HG03060 (cell line): Measurements from ENCODE around the gene CYSRT1.

ENCODE experiments used
- ATAC-seq: cut with Tn5 transposase; IDR thresholded peaks from one replicate; pipeline ENCODE4 v1.9.1; 2021; ENCODE audit warnings: low read depth, moderate number of reproducible peaks; ENCODE audit not compliant: unreplicated experiment

The CYSRT1 gene

DNA sequence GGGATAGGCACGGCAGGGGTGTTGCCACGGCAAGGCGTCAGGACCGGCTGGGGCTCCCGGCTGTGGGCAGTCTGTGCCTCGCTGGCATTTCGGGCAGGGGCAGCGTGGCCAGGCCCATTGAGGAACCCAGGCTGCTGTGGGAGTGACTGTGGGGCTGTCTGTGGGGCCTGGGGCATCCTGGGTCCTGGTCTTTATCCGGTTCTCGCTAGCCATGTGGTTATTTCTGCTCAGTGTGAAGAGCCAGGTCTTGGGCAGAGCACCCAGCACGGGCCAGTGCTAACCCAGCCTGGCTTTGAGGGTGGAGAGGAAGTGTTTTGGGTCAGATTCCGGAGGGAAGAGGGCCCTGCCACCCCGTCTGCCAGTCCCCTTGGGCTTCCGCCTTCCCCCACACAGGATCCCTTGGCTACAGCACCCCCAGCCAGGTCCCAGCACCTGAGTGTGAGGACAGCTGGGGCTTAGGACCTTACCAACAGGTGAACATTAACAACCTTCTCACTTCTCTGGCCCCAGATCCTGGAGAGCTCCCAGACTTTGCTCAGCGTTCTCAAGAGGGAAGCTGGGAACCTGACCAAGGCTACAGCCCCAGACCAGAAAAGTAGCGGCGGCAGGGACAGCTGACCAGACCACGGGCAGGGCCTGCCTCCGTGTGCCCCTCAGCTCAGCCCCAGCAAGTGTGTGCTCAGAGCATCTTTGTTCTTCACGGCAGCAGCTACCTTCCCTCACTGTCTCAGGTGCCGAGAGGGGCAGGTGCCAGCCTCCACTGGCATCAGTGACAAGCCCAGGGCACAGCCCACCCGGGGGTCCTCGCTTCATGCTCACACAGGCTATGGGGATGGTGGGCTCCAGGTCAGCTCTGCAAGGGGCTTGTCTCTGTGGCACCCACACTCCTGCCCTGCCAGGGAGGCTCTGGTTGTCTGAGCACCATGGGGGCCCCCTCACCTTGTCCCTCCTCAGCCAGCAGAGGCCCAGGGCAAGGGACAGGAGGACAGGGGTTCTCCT lies 35.4 kb upstream of the CYSRT1 start:
- no peak for ATAC-seq

DNA sequence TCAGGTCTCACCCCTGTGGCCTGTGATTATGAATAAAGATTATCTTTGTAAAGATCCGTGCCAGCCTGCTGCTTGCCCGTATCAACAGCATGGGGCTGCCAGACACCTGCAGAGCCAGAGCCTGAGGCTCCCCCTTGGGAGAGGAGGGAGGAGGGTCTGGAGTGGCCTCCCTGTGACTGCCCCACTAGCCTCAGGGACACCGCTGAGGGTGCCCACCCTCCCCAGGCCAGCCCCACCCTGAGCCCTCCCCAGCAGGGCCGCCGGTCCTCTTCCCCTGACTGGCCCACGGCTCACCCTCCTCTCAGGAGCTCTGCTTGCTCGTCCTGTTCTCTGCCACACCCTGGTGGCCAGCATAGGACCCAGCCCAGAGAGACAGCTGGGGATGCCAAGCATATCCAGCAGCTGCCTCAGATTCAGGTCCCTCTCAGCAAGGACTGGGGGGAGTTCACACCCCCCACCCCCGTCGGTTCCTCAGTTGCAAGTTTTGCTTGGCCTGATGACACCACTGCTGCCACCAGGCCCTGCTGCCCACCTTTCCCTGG lies 34.6 kb upstream of the CYSRT1 start:
- ATAC-seq = no peak

DNA sequence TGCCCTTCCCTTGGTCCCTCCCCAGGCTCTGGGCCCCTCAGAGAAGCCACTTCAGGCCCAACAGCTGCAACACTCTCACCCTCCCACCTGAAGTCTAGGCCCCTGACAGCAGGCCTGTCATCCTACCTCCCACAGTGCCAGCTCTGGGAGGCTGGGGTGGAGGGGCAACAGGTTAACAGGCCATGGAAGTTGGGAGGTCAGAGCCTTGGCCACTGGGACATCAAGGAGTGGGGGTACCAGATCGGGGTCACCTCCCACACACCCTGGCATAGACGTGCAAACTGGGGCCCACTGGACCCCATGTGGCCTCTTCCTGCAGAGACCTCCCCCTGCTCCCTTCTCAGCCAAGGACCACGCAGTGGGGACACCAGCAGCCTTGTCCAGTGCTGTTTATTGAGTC lies 33.7 kb upstream of the CYSRT1 start:
- no peak for ATAC-seq

DNA sequence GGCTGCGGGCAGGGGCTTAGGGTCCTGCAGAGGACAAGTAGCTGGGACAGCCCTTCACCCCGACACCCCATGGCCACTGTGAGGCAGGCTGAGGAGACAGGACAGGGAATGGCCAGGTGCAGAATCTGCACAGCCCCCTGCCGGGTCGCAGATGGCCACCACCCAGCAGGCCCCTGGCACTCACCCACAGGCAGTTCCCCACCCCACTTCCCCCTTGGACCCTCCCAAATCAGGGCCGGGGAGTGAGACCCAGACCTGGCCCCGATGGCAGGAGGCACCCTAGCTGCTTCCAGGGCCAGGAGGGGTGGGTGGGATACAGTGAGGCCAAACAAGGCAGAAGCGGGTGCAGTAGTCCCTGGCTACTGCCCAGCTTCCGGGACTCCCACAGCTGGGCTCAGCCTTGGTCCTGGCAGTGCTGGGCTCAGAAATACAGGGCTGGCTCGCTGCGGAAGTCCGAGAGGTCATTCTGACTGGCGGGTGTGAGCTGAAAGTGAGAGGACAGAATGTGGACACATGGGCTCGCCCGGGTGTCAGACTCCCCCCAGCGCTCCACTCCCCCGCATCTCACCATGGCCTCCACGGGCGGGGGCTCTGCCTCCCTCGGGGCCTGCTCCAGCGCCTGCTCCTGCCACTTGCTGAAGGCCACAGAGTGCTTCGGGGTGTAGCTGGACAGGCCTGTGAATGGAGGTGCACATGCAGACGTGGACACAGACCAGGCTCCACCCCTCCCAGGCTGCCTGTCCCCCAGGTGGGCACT lies 33.1 kb upstream of the CYSRT1 start:
- ATAC-seq = no peak

DNA sequence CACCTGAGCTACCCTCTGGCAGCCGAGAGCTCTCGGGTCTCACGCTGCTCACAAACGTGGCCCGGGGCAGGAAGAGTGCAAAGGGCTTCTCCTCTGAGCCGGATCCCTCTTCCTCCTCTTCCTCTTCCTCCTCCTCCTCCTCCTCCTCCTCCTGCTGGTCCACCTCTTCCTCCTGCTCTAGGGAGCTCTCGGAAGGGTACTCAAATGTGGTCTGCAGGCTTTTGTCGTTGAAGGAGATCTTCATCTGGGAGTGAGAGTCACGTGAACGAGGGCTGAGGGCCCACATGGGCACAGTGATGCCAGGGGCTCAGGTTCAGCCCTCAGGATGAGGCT lies 32.6 kb upstream of the CYSRT1 start:
- no peak for ATAC-seq

DNA sequence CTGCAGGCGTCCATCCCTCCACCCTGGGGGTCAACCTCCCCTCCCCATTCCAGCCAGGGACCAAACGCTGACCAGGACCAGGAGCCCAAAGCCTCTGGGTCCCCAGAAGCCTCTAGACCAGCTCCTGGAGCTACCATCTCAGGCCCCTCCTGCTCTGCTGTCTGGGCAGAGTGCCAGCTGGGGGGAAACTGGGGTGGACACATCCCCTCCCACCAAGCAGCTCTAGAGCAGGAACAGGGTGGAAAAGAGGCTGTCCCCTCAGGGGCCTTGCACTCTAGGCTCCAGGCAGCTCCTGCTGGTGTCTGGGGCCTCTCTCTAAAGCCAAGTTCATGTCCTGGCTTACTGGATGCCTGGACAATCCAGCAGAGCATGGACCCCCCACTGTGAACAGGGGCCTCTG lies 32.1 kb upstream of the CYSRT1 start:
- ATAC-seq = no peak

DNA sequence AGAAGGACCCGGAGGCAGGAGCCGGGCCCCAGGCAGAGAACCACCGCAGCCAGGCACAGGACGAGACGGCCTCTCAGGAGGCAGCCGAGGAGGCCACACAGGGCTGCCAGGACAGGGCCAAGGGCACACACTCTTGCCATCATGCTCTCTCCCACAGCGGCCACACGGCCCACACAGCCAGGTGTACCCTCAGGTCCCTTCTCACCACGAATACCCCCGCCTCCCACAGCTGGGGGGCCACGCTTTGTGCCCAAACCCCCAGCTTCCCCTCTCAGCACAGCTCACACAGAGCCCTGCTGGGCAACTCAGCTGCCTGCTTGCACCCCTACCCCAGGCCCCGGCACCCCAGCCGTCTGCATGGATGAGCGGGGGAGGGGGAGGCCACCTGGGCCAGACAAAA lies 31.2 kb upstream of the CYSRT1 start:
- ATAC-seq = no peak

DNA sequence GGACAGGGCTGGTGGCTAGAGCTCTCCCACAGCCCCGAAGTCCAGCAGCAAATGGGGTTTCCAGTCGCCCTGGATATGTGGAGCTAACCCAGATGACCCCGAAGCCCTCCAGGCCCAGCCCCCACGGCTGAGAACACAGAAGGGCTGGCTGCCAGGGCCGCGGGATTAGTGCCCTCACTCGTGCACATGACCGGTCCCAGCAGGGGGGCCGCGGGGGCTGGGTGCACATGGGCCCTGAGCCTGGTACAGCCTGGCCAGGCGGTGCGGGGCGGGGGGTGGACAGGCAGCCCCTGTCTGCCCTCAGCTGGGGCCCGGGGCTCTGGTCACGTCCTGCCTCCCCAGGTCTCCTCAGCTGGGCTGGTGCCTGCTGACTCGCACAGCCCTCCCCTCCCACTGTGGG lies 30.6 kb upstream of the CYSRT1 start:
- ATAC-seq = no peak

DNA sequence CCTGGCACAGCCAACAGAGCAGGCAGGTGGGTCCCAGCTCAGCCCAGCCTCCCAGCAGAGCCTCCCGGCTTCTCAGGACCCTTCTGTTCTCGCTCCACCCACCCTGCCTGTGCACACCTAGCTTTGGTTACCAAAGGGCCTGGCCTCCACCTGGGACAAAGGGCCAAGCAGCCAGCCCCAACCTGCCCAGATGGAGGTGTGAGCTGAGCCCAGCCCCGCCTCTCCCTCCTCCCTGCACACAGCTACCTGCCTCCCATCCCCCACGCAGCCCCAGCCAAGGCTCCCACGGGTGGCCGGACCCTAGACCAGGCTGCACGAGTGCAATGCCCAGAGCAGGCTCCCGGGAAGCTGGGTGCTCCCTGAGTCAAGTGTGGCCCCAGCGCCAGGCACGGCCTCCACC lies 30.1 kb upstream of the CYSRT1 start:
- ATAC-seq = no peak

DNA sequence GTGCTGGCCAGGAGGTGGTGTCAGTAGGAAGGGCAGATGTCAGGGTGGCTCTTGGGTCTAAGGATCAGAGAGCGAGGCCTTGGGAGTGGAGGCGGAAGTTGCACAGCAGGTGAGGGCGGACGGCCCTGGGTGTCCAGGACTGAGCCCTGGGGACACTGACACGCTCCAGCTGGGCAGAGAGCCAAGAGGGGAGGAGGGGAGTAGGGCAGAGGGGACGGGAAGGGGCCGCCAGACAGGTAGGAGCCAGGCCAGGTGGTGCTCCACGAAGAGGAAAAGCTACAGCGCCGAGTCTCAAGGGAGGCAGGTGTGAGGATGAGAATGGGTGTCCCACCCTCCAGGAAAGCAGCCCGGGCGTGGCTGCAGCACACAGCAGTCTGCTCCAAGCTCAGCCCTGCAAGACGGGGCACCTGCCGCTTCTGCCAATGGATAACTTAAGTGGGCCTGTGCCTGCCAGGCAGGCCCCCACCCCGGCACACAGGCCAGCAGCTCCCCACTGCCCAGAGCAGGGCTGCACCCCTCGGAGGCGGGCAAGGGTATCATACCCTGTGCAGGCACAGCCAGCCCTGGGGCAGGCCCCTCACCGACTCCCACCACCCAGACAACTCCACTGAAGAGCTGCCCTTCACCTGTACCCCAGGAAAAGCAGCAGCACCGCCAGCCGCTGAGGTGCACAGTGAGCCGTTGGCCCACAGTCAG lies 29.3 kb upstream of the CYSRT1 start:
- no peak for ATAC-seq

DNA sequence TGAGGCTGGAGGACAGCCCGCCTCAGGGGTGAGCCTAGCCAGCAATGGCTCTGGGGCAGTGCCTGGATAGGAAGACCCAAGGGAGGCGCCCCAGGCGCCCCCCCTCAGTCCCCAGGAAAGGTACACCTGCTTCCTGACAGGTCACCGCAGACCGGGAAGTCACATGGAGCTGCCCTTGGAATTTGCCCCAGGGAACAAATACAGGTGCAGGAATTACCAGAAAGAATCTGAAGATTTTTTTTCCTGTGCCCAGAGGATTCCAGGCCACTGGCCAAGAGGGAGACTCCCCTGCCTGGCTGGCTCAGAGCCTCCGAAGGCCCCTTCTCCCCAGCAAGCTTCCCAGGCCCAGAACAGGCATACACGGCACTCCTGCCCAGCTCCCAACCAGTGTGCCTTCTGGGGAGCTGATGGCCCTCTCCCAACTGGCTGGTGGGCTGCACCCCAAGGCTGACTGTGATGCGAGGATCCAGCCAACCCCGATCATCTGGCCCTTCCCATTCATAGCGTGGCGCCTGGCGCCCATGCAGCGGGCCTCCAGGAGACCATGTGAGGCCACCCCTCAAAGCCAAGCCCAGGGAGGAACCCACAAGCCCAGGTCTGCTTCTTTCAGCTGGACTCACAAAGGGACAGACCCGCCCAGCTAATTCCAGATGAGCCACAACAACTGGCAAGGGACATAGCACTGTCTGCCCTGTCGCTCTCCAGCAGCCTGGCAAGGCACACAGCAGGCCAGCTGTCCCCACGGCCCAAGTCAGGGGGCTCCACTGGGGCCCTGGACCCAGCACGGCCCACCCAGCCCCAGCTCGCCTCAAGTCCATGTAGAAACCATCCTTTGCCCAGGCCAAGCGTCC lies 26.7 kb upstream of the CYSRT1 start:
- no peak for ATAC-seq

DNA sequence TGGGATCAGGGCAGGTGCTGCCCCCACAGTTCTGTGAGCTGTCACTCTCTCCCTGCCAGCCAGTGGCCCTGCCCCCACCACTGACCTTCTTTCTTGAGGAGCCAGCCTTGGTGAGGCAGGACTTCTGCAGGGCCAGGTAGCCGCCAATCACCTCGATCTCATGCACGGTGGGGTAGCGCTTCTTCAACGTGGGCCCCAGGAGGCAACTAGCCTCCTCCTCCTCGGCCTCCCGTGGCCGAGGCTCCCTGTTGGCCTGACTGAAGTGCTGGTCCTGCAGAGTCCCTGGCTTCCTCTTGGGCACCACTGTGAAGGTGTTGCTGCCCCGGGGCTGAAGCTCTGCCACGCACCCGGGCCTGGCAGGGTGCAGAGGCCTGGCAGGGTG lies 26.1 kb upstream of the CYSRT1 start:
- no peak for ATAC-seq

DNA sequence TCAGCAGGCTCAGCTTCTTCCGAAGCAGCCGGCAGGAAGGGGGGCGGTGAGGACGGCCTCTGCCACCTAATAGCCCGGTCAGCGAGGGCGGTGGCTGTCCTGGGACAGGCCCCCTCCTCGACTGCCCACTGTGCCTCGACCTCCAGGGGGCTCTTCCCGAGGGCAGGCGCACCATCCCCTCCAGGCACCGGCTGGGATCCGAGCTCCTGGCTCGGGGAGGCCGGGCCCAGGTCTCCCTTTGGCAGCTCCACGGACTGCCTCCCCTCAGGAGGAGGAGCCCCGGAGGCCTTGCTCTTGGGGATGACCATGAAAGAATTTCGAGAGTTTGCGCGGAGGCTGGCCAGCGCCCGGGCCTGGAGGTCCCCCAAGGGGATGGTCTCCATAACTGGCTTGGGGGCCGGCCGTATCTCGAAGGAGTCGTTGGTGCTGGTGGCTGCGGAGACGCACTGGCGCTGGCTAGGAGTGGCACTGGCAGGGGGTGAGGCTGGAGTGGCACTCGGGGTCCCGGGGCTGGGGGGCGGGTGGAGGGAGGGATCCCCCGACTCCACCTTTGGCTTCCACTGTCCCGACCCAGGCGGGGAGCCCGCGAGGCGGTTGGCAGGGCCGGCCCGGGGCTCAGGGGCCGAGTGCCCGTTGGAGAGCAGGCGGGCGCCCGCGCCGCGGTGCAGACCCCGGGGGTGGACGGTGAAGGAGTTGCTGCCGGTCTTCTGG lies 25.4 kb upstream of the CYSRT1 start:
- no peak for ATAC-seq

DNA sequence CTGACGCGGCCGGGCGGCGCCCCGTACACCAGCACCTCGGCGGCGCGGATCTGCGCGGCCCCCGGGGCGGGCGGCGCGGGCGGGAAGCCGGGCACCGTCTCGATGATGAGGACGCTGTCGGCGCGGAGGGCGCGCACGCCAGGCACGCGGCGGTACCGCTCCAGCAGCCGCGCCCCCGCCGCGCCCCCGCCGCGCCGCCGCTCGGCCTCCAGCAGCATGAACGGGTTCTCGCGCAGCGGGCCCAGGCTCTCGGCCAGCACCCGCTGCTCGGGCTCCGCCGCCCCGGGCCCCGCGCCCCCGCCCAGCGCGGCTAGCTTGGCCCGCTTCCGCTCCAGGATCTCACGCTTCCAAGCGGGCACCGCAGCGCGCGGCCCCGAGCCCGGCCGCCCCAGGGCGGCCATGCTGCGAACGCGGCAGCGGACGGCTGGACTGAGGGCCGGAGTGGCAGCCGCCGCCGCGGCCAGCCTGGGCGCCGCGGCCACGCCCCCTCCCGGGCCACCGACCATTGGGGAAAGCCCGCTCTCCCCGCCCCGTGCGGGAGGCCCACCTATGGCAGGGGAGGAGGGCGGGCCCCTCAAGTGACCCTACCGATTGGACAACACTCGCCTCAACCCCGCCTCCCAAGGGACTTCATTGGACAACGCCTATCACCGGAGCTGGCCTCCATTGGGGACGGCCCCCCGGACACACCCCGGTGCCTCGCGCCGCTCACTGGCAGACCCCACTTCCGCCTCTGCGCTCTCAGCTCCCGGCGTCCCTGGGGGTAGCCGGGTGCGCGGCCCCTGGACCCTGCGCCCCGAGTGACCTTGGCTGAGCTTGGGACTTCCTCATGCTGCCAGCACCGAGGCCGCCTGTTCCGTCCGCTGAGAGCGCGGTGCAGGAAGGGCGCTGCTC lies 24.4 kb upstream of the CYSRT1 start, which contains the start of gene TPRN:
TPRN (minus strand) TSS at position 431 of the 894 bp plus-strand sequence; CDS start at position 401, 30 bp downstream.
- peak; percentile 75 for ATAC-seq

DNA sequence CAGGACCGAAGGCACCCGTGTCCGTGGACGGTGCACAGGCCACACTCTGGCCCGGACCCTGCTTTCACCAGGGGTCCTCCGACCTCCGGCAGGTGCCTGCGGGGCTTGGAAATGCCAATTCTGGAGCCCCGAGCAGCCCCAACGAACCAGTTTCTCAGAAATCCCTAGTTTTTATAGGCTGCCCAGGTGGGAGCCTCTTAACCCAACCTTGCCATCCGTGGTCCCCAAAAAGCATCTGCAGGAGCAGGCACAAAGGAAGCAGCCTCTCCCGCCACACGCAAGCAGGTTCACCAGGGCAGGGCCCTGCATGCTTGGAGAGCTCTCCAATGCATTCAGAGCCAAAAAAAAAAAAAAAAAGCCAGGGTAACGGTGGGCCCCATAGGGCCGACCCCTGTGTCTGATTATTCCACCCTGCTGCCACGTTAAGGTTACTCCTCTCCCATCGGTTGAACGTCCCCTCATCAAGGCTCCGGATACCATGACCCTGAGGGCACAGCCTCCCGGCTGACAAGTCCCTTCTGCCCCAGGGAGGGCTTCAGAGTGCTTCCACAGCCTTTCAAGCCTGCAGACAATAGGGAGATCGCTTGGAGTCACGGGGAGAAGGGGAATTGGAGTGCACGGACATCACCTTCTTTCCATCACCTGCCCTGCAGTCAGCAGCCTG lies 23.6 kb upstream of the CYSRT1 start:
- ATAC-seq = no peak

DNA sequence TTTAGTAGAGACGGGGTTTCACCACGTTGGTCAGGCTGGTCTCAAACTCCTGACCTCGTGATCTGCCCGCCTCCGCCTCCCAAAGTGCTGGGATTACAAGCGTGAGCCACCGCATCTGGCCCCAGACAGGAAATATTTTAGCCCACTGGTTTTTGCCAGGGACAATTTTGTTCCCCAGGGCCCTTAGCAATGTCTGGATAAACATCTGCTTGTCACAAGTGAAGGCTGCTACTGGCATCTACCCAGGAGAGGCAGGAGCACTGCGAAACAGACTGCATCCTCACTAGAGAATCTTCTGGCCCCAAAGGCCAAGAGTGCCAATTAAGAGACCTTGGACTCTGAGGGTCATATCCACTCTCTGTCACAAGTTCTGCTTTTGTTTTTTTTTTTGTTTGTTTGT lies 22.0 kb upstream of the CYSRT1 start:
- ATAC-seq = no peak

DNA sequence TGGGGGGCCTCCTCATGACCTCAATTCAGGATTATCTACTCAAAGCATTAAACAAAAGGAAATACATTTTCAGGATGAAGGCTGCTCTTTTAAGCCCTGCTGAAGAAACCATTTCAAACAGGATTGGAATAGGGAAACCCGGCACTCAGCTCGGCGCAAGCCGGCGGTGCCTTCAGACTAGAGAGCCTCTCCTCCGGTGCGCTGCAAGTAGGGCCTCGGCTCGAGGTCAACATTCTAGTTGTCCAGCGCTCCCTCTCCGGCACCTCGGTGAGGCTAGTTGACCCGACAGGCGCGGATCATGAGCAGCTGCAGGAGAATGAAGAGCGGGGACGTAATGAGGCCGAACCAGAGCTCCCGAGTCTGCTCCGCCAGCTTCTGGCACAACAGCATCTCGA lies 20.2 kb upstream of the CYSRT1 start:
- no peak for ATAC-seq
